GM18505 (cell line): Measurements from ENCODE around the gene COPA.

ENCODE experiments used
- ATAC-seq: cut with Tn5 transposase; IDR thresholded peaks from one replicate; pipeline ENCODE4 v1.9.1; 2021; ENCODE audit not compliant: unreplicated experiment
- POLR2A ChIP-seq: IDR thresholded peaks from 4 replicates; pipeline ENCODE4 v1.6.1; 2011; ENCODE audit warnings: borderline replicate concordance; ENCODE audit not compliant: insufficient read depth, insufficient read length; ENCODE audit errors: extremely low read depth

The COPA gene

DNA sequence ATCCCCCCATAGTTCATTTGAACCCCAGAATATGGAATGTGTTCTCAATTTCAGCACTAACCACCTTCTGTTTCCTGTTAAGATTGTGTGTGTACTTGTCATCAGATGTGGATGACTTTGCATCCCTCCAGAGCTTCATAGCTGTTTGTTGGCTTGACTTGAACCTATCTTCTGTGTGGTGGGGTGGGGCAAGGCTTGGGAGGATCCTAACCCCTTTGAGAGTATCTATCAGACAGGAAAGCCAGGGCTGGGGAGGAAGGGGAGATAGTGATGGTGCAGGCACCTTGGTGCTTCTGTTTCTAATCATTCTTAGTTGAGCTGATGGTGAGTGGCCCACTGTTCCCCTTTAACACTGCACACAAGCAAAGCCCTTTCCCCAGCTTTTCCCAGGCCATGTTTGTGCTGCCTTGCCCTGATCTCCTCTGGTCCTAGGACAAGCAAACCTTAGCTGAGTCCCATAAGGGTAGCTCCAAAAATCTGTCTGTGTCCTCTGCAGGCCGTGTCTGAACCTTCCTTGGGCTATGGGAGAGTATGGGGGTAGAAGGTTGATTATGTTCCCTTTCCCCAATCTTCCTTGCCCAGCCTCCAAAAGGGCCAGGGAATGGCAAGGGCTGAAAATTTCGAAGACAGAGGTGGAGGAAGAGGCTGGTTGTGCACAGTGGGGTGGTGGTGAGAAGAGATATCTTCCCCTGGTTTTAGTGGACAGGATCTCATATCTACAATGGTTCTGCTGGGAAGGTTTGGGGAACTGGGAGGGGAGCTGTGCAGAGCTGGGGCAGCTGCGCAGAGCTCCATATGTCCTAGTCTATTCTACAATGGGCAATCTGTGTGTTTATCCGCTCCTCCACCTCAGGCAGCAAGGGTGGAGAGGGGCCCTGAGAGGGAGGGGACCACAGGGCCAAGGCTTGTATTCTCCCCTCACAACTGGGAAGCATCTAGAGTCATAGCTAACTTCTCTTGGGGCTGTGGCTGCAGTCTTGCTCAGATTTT, 25.2 kb upstream of the COPA start:
- no peak for ATAC-seq
- TF ChIP-seq POLR2A: no peak

DNA sequence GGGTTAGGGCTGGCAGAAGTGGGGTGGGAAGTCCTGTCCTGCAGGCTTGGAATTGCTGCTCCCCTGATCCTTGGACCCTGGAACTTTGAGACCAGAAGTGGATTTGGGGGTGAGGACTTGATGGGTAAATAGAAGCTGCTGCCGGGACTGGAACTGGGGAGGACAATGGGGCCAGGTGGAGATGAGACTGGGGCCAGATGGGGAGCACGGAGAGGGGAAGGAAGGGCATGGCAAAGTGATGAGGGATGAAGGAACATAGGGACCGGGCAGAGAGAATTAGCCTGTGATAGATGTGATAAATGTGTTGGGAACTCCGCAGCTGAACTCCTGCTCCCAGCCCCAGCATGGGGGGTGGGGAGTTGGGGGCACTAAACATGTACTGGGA, 24.5 kb upstream of the COPA start:
- no peak for ATAC-seq
- no peak for TF ChIP-seq POLR2A

DNA sequence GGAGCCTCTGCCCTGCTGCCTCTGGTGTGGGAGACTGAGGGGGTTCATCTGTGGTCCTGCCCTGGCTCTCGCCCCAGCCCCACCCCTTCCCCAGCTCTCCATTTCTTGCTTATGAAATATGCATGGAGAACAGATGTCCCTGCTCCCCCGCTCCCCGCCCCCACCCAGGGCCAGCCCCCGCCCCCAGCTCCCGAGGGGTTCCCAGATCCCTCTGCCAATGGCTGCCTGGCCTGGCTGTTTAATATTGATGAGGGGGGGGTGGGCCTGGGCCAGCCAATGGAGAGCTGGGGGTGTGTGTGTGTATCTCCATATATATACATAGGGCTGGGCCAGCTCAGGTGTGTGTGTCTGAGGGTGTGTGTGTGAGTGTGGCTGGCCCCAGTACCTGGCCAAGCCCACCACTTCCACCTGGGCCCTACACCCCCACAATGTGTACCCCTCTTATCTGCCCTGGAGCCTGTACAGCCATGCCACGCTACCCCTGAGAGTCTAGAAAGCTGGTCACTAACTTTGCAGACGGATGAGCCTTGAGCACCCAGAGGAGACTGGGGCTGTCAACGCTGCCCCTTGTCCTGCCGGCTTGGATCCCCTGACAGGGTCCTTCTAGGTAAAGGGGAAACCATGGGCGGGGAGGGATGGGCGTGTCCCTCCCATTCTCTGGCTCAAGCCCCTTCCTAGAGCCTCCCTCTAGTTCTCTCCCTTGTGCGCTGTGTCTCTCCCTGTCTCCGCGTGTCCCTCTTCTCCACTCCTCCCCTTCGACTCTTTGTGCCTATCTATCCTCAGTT, 23.9 kb upstream of the COPA start, which contains the start of gene NHLH1:
NHLH1 (plus strand) TSS at position 341 of the 785 bp plus-strand sequence. CDS start 3,661 bp downstream, outside the sequence.
- ATAC-seq: no peak

DNA sequence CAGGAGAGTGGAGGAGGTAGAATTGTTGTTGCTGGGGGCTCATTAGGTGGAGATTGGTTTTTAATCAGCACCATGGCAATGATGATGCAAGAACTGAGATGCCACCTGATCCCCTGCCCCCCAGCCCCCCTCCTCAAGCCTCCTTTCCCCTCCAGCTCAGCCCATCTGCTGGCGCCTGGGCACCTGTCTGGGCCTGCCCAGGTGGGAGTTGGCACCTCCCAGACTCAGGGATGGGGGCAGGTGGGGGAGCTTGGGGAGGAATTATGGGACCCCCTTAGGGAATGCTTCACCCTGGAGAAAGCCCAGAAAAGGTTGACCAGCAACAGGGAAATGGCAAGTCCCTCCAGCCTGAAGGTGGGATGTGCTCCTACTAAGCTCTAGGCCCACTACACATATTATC, 22.3 kb upstream of the COPA start:
- TF ChIP-seq POLR2A: no peak
- no peak for ATAC-seq

More for the DNA sequence above, 23.9 kb upstream of the COPA start, which contains the start of gene NHLH1:
- TF ChIP-seq POLR2A: no peak

DNA sequence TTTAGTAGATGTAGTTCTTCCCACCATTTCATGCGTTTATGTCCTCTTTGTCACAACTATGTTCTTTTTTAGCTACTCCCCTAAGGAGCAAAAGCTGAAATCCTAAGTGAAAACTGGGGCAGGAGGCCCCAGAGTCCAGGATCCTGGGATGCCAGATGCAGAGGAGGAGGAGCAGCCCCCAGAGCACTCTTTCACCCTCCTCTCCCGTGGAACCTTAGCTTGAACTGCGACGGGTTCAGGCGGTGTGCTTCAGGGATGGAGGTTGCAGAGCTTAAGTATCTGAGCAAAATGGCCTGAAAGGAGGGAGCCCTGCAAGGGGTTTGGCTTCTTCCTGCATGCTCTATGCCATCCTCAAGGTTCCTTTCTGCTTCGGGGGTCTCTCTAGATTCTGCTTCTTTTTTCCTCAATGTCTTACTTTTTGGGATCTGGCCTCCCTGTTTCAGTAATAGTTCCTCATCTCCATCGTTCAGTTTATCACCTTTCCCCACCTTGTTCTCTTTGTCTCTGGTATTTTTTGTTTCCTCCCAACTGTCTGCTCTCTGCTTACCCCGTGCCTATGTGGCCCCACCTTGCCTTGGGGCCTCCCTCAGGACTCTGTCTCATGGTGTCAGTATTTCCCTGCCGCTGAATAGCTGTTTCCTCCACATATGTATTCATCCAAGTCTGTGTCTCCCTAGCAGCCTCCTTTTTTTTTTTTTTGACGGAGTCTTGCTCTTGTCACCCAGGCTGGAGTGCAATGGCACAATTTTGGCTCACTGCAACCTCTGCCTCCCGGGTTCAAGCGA, 21.1 kb upstream of the COPA start:
- TF ChIP-seq POLR2A: no peak
- no peak for ATAC-seq

DNA sequence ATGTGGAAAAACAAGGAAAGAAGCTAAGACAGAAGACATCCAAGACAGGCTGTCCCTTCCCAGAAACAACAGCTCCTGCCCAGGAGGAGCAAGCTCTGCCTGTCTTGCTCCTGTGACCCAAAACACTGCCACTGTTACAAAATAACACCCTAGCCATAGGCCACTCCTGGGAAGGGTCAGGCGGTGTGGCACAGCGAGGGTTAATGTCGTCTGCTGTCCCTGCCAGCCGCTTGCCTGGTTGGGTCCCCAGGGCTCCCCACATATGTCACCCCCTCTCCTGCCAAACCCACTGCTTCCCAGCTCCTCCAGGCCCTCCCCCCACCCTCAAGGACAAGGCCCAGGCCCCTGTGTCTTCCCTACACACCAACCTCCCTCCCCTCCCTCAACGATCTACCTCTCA, 20.0 kb upstream of the COPA start:
- no peak for ATAC-seq
- TF ChIP-seq POLR2A: no peak

DNA sequence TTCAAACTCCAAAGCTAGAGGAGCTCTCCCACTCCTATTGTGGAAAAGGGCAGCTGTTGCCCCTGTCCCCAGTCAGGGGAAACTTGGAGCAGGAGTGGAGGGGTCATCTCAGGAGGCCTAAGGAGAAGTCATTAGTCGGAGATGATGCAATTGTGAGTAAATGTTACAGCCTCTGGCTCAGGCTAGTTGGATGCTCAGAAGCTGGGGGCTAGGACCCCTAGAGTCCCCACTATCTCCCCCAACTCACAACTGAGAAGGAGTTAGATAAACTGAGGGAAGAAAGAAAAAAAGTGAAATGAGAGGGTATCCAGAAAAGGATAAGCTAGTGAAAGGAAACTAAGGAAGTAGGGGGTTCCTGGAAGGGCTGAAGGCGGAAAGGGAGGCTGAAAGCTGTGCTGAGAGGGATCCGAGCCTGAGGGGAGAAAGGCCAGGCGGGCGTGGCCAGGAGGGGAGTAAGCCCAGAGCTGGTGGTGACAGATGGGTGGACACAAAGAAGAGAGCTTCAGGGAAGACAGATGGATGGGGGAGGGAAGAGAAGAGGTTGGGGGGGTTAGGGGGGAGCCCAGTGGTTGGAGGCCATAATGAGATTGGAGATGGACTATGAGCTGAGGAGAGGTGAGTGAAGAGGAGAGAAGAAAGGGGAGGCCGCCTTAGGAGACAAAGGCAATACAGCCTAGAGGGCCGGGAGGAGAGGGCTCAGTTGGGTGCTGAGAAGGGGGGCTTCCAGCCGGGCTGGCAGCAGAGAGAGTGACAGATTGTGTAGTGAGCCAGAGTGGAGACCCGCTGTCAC, 19.3 kb upstream of the COPA start:
- TF ChIP-seq POLR2A: no peak
- no peak for ATAC-seq

DNA sequence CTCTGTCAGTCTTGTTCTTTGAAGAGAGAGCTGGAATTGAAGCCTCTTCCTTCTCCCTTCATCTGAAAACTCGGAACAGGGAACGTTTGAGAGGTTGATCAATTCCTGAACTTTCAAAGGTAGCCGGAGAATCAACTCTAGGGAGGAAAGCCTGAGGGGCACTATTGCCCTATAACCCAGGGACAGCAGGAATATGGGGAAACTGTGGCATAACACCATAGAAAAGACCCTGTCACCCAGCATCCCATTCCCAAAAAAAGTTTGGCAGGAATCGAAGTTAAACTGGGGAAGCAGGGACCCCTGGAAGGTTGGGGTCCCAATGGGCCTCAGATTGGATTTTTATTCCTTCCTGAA, 18.7 kb upstream of the COPA start:
- ATAC-seq: no peak
- TF ChIP-seq POLR2A: no peak

DNA sequence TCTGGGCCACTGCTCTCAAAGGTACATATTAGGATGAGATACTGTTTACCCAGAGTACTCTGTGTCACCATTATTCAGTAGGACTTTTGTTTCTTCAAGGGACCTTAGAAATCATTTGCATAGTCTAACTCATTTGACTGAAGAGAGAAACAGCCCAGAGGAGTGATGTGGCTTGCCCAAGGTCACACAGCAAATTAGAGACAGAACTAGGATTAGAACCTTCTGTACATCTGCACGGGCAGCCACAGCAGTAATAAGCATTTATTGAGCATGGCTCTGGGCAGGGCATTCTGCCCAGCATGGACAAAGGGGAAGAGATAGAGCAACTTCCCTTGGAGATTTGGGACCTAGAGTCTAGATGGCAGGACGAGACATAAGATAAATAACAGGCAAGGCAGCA, 18.1 kb upstream of the COPA start:
- no peak for ATAC-seq
- no peak for TF ChIP-seq POLR2A

DNA sequence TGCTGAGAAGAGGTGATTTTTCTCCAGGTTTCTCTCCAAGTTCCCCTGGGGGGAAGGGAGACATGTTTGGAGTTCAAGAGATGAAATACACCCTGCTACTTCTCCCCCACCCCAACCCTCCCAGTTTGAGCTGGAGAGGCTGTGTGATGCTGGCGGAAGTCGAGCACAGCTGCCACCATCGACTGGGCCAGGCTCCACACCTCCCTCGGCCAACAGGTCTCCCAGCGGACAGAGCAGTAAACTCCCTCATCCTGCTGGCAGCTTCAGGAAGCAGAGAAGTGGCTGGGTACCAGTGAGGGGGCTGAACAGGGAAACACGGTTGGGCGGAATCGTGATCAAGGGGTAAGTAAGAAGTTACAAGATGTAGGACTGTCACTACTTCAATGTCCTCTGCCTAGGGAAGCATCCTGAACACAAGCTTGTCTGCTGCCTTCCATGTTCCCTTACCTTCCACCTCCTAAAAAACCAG, 17.2 kb upstream of the COPA start:
- no peak for TF ChIP-seq POLR2A
- no peak for ATAC-seq

DNA sequence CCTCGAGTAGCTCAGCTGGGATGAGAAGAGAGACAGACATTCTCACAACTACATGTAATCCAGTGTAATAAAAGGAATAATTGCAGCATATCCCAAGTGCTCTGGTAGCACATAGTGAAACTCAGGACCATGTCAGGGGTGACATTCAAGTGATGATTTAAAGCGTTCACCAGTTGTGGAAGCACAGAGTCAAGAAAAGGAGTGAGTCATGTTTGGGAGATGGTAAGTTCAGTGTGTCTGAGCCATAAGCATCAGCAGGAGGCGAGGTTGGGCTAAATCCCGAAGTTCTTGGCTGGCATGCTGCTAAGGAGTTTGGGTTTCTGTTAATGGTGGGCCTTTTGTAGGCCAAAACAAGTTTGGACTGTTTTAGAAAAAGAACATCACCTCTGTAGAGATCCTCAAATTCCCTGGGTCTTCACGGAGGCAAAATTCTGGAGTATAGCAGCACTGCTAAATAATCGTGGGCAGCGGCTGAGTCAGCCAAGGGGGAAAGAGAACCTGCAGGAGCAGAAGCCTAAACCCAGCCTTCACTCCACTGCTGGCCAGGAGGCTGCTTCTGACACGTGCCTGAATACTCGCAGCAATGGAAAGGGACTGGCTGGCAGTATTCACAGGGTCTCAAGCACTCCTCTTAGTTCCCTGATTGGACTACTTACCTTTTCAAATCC, 16.6 kb upstream of the COPA start:
- TF ChIP-seq POLR2A: no peak
- no peak for ATAC-seq

DNA sequence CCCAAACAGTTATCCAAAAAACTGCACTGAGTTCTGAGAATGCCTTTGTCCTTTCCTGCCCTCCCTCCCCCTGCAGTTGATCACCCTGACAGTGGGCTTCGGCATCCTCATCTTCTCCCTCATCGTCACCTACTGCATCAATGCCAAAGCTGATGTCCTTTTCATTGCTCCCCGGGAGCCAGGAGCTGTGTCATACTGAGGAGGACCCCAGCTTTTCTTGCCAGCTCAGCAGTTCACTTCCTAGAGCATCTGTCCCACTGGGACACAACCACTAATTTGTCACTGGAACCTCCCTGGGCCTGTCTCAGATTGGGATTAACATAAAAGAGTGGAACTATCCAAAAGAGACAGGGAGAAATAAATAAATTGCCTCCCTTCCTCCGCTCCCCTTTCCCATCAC, 15.0 kb upstream of the COPA start:
- no peak for ATAC-seq
- no peak for TF ChIP-seq POLR2A

DNA sequence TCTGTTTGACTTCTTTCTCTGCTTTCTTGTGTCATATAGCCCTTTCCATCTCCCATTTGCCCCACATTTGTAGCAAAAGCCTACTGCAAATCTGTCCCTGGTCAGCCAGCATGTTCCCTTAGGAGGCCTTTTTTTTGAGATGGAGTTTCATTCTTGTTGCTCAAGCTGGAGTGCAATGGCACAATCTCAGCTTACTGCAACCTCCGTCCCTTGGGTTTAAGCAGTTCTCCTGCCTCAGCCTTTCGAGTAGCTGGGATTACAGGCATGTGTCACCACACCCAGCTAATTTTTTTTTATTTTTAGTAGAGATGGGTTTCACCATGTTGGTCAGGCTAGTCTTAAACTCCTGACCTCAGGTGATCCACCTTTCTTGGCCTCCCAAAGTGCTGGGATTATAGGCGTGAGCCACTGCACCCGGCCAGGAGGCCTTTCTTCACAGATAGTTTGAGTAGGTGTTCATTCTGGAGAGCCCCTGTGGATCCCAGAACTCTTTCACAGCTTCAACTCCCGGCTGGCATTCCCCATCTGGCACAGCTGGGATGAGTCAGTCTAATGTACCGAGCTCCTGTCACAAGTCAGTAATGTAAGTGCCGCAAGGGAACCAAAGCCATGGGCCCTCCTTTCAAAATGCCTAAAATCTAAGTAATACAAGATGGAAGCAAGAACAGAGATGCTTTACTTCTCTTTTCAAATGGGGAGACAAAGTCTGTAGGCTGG, 14.4 kb upstream of the COPA start:
- TF ChIP-seq POLR2A: no peak
- no peak for ATAC-seq
